ENCODE data around the gene WDFY1. TPM values are rescaled to one million over a fixed set of nuclear protein-coding genes. Genes with fewer than 3 reads are reported as not detected.

Gene WDFY1
- total RNA-seq, 2 experiments from 2014 or later, result 41.1 to 41.5 TPM

- no peak for ATAC-seq (ENCODE audit: poor library complexity)
- Histone ChIP-seq H3K9me3 (ENCODE audit: control insufficient read depth in 1 of 2, insufficient read depth in 1 of 2, low read length in 2 of 2) (no peaks in the 10 kb centered on the region), H3K4me1 (ENCODE audit: insufficient read depth, low read length) (no peaks in the 10 kb centered on the region), H3K36me3 (ENCODE audit: insufficient read depth, low read length) (no peaks in the 10 kb centered on the region), H3K27me3 (ENCODE audit: control insufficient read depth in 1 of 2, insufficient read depth in 2 of 2, low read length in 2 of 2) (no peaks in the 10 kb centered on the region), H3K4me3 (ENCODE audit: low read length) (no peak overlapping the region), H3K27ac (ENCODE audit: low read depth in 1 of 2, low read length in 2 of 2) (no peak overlapping the region)
- Mint-ChIP-seq H3K27me3 (peaks cover under 1% of the 10 kb centered on the region), H3K4me1 (ENCODE audit: low read depth) (no peaks in the 10 kb centered on the region), H3K36me3 (ENCODE audit: low read depth) (no peaks in the 10 kb centered on the region), H3K27ac (no peak overlapping the region), H3K9me3 (no peaks in the 10 kb centered on the region), H3K4me3 (no peak overlapping the region)
- POLR2A ChIA-PET, result no interaction called here
- CTCF ChIA-PET, result no interaction called here
- TF ChIP-seq CTCF (IDR thresholded peaks at IDR 0.05), result no peak
- intact Hi-C loops (cut with DNase I, micrococcal nuclease), result no loop called here
- no peak for DNase-seq
Measured at GRCh38 chr2:223828314-223828713, 116.8 kb downstream of the WDFY1 start.

- no peak overlapping the region for H3K27ac ChIP-seq (ENCODE audit: low read depth in 1 of 2, low read length in 2 of 2)
- TF ChIP-seq CTCF (IDR thresholded peaks at IDR 0.05), result no peak
- ChIA-PET POLR2A (no interaction called here), CTCF (no interaction called here)
- no peaks in the 10 kb centered on the region for H3K27me3 ChIP-seq (ENCODE audit: control insufficient read depth in 1 of 2, insufficient read depth in 2 of 2, low read length in 2 of 2)
- Mint-ChIP-seq H3K9me3 (no peaks in the 10 kb centered on the region), H3K36me3 (ENCODE audit: low read depth) (no peaks in the 10 kb centered on the region), H3K4me1 (ENCODE audit: low read depth) (no peaks in the 10 kb centered on the region), H3K27ac (no peak overlapping the region), H3K4me3 (no peak overlapping the region), H3K27me3 (no peaks in the 10 kb centered on the region)
- no peaks in the 10 kb centered on the region for H3K4me1 ChIP-seq (ENCODE audit: insufficient read depth, low read length)
- H3K36me3 ChIP-seq (ENCODE audit: insufficient read depth, low read length), result no peaks in the 10 kb centered on the region
- intact Hi-C loops (cut with DNase I, micrococcal nuclease), result no loop called here
- no peaks in the 10 kb centered on the region for H3K9me3 ChIP-seq (ENCODE audit: control insufficient read depth in 1 of 2, insufficient read depth in 1 of 2, low read length in 2 of 2)
- no peak for DNase-seq
- H3K4me3 ChIP-seq (ENCODE audit: low read length), result no peak overlapping the region
- no peak for ATAC-seq (ENCODE audit: poor library complexity)
Measured at GRCh38 chr2:223826995-223827394, 118.1 kb downstream of the WDFY1 start.

Other genes with a start within 250 kb of the WDFY1 start
- under 1 TPM; 0.50 to 0.71 TPM for gene AP1S3, start 107.8 kb downstream of the WDFY1 start, total RNA-seq
- 10 to 100 TPM; 40.0 to 40.1 TPM for gene MRPL44, start 12.1 kb upstream of the WDFY1 start, total RNA-seq
- 1 to 10 TPM; 5.1 to 7.3 TPM for gene SERPINE2, start 94.0 kb upstream of the WDFY1 start, total RNA-seq

Data from CD4-positive, alpha-beta T cell (primary cell).